IMR-90 (cell line): Measurements from ENCODE around the gene PCYOX1L. TPM values are rescaled to one million over a fixed set of nuclear protein-coding genes. Genes with fewer than 3 reads are reported as not detected.

Source experiments
- ATAC-seq: fragments of 200-7000 bp; cut with Tn5 transposase; 2 replicates; pipeline ENCODE4 v1.9.1; 2020; ENCODE audit warnings: low read depth, mild to moderate bottlenecking, moderate library complexity
- BruUV-seq: library from RNA; stranded (reverse); fragments of 400-500 nt; replicated peaks from 2 replicates; lab custom pipeline; 2021; lab: Mats Ljungman, UMichigan
- CTCF ChIA-PET: fragments of 300-600 bp; formaldehyde crosslinking; extraction: SDS; loops from one replicate; lab custom pipeline; 2021; ENCODE audit warnings: antibody characterized with exemption; lab: Yijun Ruan, JAX
- POLR2A ChIA-PET: fragments of 300-600 bp; sonication (Branson Sonifier 250); formaldehyde crosslinking; loops from one replicate; lab custom pipeline; 2022; ENCODE audit warnings: antibody characterized with exemption; ENCODE audit not compliant: unreplicated experiment; lab: Charles Lee
- DNase-seq: peaks from one replicate; pipeline ENCODE4 v3.0.0; 2013
- H2AFZ ChIP-seq: replicated peaks from 2 replicates; pipeline ENCODE3; 2013; ENCODE audit warnings: low read length, mild to moderate bottlenecking; ENCODE audit not compliant: poor library complexity
- H2AK5ac ChIP-seq: 2 replicates; pipeline ENCODE4 v1.6.1; 2013; ENCODE audit warnings: low read depth, low read length, inconsistent platforms
- H2AK9ac ChIP-seq: replicated peaks from 2 replicates; pipeline ENCODE3; 2013; ENCODE audit warnings: mild to moderate bottlenecking, low read depth, low read length, moderate library complexity; ENCODE audit not compliant: poor library complexity
- H2BK120ac ChIP-seq: 2 replicates; pipeline ENCODE4 v1.6.1; 2013; ENCODE audit warnings: low read depth, low read length, inconsistent platforms
- H2BK15ac ChIP-seq: 3 replicates; pipeline ENCODE4 v1.6.1; 2013; ENCODE audit warnings: low read depth, low read length, inconsistent platforms
- H2BK20ac ChIP-seq: 2 replicates; pipeline ENCODE4 v1.6.1; 2013; ENCODE audit warnings: low read depth, mild to moderate bottlenecking, inconsistent platforms, low read length, moderate library complexity
- H2BK5ac ChIP-seq: 2 replicates; pipeline ENCODE4 v1.6.1; 2013; ENCODE audit warnings: mild to moderate bottlenecking, low read depth, low read length, inconsistent platforms; ENCODE audit not compliant: poor library complexity, severe bottlenecking
- H3K14ac ChIP-seq: replicated peaks from 2 replicates; pipeline ENCODE4 v1.6.1; 2013; ENCODE audit warnings: low read depth, low read length, inconsistent platforms
- H3K18ac ChIP-seq: 2 replicates; pipeline ENCODE4 v1.6.1; 2013; ENCODE audit warnings: low read depth, low read length, control low read depth
- H3K23ac ChIP-seq: 2 replicates; pipeline ENCODE4 v1.6.1; 2013; ENCODE audit warnings: low read depth, low read length, inconsistent platforms
- H3K27ac ChIP-seq: 2 replicates; pipeline ENCODE4 v1.5.1; 2013; ENCODE audit warnings: mild to moderate bottlenecking, control low read depth, low read length; ENCODE audit not compliant: insufficient read depth
- H3K27me3 ChIP-seq: 2 replicates; pipeline ENCODE4 v1.6.1; 2013; ENCODE audit warnings: low read length; ENCODE audit not compliant: control insufficient read depth, insufficient read depth
- H3K36me3 ChIP-seq: 2 replicates; pipeline ENCODE4 v1.6.1; 2013; ENCODE audit warnings: low read length, mixed read lengths; ENCODE audit not compliant: control insufficient read depth, insufficient read depth
- H3K4ac ChIP-seq: 2 replicates; pipeline ENCODE4 v1.6.1; 2013; ENCODE audit warnings: low read depth, low read length, inconsistent platforms
- H3K4me1 ChIP-seq: 2 replicates; pipeline ENCODE4 v1.6.1; 2013; ENCODE audit warnings: low read length, mixed read lengths; ENCODE audit not compliant: control insufficient read depth, insufficient read depth
- H3K4me2 ChIP-seq: 2 replicates; pipeline ENCODE4 v1.6.1; 2013; ENCODE audit warnings: low read depth, mild to moderate bottlenecking, control low read depth, low read length, moderate library complexity
- H3K4me3 ChIP-seq: 2 replicates; pipeline ENCODE4 v1.5.1; 2013; ENCODE audit warnings: low read depth, mild to moderate bottlenecking, control low read depth, low read length, moderate library complexity; ENCODE audit not compliant: insufficient read depth
- H3K56ac ChIP-seq: 2 replicates; pipeline ENCODE4 v1.6.1; 2013; ENCODE audit warnings: low read length, inconsistent platforms; ENCODE audit not compliant: insufficient read depth; ENCODE audit errors: extremely low read depth
- H3K79me1 ChIP-seq, 2 experiments: 2 replicates each; pipeline ENCODE4 v1.6.1; 2013; ENCODE audit warnings: low read length in 2 of 2, inconsistent platforms in 1 of 2, low read depth in 1 of 2
- H3K9ac ChIP-seq: 2 replicates; pipeline ENCODE4 v1.6.1; 2013; ENCODE audit warnings: low read depth, low read length, control low read depth
- H3K9me1 ChIP-seq: 2 replicates; pipeline ENCODE4 v1.6.1; 2013; ENCODE audit warnings: low read length, inconsistent platforms; ENCODE audit not compliant: insufficient read depth
- H3K9me3 ChIP-seq: 2 replicates; pipeline ENCODE4 v1.6.1; 2013; ENCODE audit warnings: low read length; ENCODE audit not compliant: control insufficient read depth, insufficient read depth
- H4K20me1 ChIP-seq: 2 replicates; pipeline ENCODE4 v1.6.1; 2013; ENCODE audit warnings: low read length, inconsistent platforms; ENCODE audit not compliant: insufficient read depth
- H4K5ac ChIP-seq: 2 replicates; pipeline ENCODE4 v1.6.1; 2013; ENCODE audit warnings: mild to moderate bottlenecking, low read depth, low read length, control low read depth
- H4K8ac ChIP-seq, 2 experiments: 2 replicates each; pipeline ENCODE4 v1.6.1; 2013; ENCODE audit warnings: low read depth in 2 of 2, low read length in 2 of 2, control low read depth in 1 of 2, inconsistent platforms in 1 of 2
- H4K91ac ChIP-seq: 2 replicates; pipeline ENCODE4 v1.6.1; 2013; ENCODE audit warnings: low read depth, low read length, inconsistent platforms; ENCODE audit not compliant: insufficient read depth
- BHLHE40 ChIP-seq: fragments of 150-350 bp; IDR thresholded peaks from 2 replicates; pipeline ENCODE4 v1.6.1; 2016; ENCODE audit warnings: mild to moderate bottlenecking, low read depth, low read length
- CEBPB ChIP-seq: IDR thresholded peaks from 2 replicates; pipeline ENCODE4 v1.6.1; 2012; ENCODE audit warnings: low read depth, low read length, improper control_type of control experiment
- CHD1 ChIP-seq: IDR thresholded peaks from 2 replicates; pipeline ENCODE4 v1.6.1; 2012; ENCODE audit warnings: low read depth, low read length, improper control_type of control experiment
- CTCF ChIP-seq: conservative IDR thresholded peaks from 2 replicates; pipeline ENCODE4 v1.5.1; 2012; ENCODE audit warnings: mild to moderate bottlenecking, low read depth, low read length, improper control_type of control experiment
- ELK1 ChIP-seq: fragments of 150-350 bp; IDR thresholded peaks from 2 replicates; pipeline ENCODE4 v1.6.1; 2016; ENCODE audit warnings: low read depth, mild to moderate bottlenecking, low read length, moderate library complexity, borderline replicate concordance
- FOS ChIP-seq: fragments of 150-350 bp; IDR thresholded peaks from 2 replicates; pipeline ENCODE4 v1.6.1; 2016; ENCODE audit warnings: low read depth, low read length
- MAZ ChIP-seq: IDR thresholded peaks from 2 replicates; pipeline ENCODE4 v1.6.1; 2012; ENCODE audit warnings: low read depth, mild to moderate bottlenecking, low read length, improper control_type of control experiment, moderate library complexity, borderline replicate concordance
- MXI1 ChIP-seq: IDR thresholded peaks from 2 replicates; pipeline ENCODE4 v1.6.1; 2012; ENCODE audit warnings: low read depth, mild to moderate bottlenecking, low read length, moderate library complexity, borderline replicate concordance
- NFE2L2 ChIP-seq: fragments of 150-350 bp; IDR thresholded peaks from 2 replicates; pipeline ENCODE4 v1.6.1; 2016; ENCODE audit warnings: low read depth, mild to moderate bottlenecking, low read length
- POLR2A ChIP-seq: IDR thresholded peaks from 2 replicates; pipeline ENCODE4 v1.6.1; 2012; ENCODE audit warnings: mild to moderate bottlenecking, low read depth, low read length
- RAD21 ChIP-seq: IDR thresholded peaks from 2 replicates; pipeline ENCODE4 v1.6.1; 2012; ENCODE audit warnings: low read length, improper control_type of control experiment
- RFX5 ChIP-seq: IDR thresholded peaks from 2 replicates; pipeline ENCODE4 v1.8.0; 2012; ENCODE audit warnings: low read depth, mild to moderate bottlenecking, low read length, moderate library complexity
- SMC3 ChIP-seq: fragments of 150-350 bp; IDR thresholded peaks from 2 replicates; pipeline ENCODE4 v1.6.1; 2016; ENCODE audit warnings: low read depth, mild to moderate bottlenecking, antibody characterized with exemption, low read length, moderate library complexity
- USF2 ChIP-seq: fragments of 150-350 bp; IDR thresholded peaks from 2 replicates; pipeline ENCODE4 v1.6.1; 2017; ENCODE audit warnings: mild to moderate bottlenecking, antibody characterized with exemption, low read length, low read depth
- WGBS, 2 experiments: methylation state at CpG; one replicate each; pipeline versions ENCODE4 v1.1.5 to v1.1.7; 2013; ENCODE audit warnings: missing lambda C conversion rate in 2 of 2; ENCODE audit not compliant: insufficient read length in 1 of 2; ENCODE audit errors: extremely low coverage in 2 of 2; 5-methylcytosine and 5-hydroxymethylcytosine counted together
- dilution Hi-C: fragments of 300-500 bp; cut with HindIII; formaldehyde crosslinking; loops from one replicate; pipeline ENCODE4 v1.14.3; 2018; ENCODE audit warnings: low sequenced_read_pairs; ENCODE audit not compliant: unreplicated experiment
- in situ Hi-C: fragments of 300-500 bp; cut with MboI; formaldehyde crosslinking; loops from 3 replicates; pipeline ENCODE4 v1.14.3; 2019; ENCODE audit warnings: low sequenced_read_pairs, inconsistent platforms, mixed read lengths
- intact Hi-C: fragments of 100-400 bp; cut with micrococcal nuclease; formaldehyde crosslinking; loops from 2 replicates; pipeline ENCODE4 v1.10.0; 2022
- polyA plus RNA-seq, 3 experiments: library from polyadenylated mRNA; depleted of rRNA; stranded (reverse); fragments of >200 nt; gene quantifications; 2 replicates each; pipeline ENCODE4 v1.2.3, GENCODE V29; 2012; ENCODE audit warnings: low replicate concordance in 1 of 3
- total RNA-seq: library from RNA; depleted of rRNA; stranded (reverse); fragments of >200 nt; gene quantifications from 2 replicates; pipeline ENCODE4 v1.2.3, GENCODE V29; 2012

The PCYOX1L gene
- total and polyA plus RNA-seq, 2 of the 4 experiments (the other 2 are of a cell fraction): 7.0 to 14.3 TPM

GRCh38 chr5:149410071-149410470 lies 52.2 kb downstream of the PCYOX1L start:
- peak overlapping the region in 1 of 2 experiments; percentile 95; a peak in 3 of 4 replicates for H4K8ac ChIP-seq
- H3K27ac ChIP-seq: peak overlapping the region; percentile 89
- no peak for DNase-seq
- no peaks in the 10 kb centered on the region for H3K27me3 ChIP-seq
- peak overlapping the region; percentile 76; the same call in 1 of the 2 replicates for H2BK120ac ChIP-seq
- peaks cover 81% of the 10 kb centered on the region for H4K20me1 ChIP-seq
- H3K9ac ChIP-seq: peak overlapping the region; percentile 99
- H3K14ac ChIP-seq: peak overlapping the region; percentile 98
- CTCF ChIA-PET: no interaction called here
- H3K18ac ChIP-seq: peak overlapping the region; percentile 47
- H2BK5ac ChIP-seq: peak overlapping the region; percentile 54
- in situ Hi-C loops (no loop called here), intact Hi-C loops (no loop called here), dilution Hi-C loops (no loop called here)
- no peak for TF ChIP-seq MXI1
- TF ChIP-seq NFE2L2: no peak
- no peak for TF ChIP-seq CEBPB
- no peak for TF ChIP-seq SMC3
- no peak for TF ChIP-seq FOS
- TF ChIP-seq CTCF: no peak
- TF ChIP-seq ELK1: no peak
- TF ChIP-seq RAD21: no peak
- no peak for TF ChIP-seq CHD1
- TF ChIP-seq MAZ: no peak
- TF ChIP-seq USF2: no peak
- TF ChIP-seq BHLHE40: no peak
- TF ChIP-seq RFX5: no peak
- TF ChIP-seq POLR2A: no peak
- no TSS peak for BruUV-seq
- H3K4me1 ChIP-seq: peaks cover 45% of the 10 kb centered on the region
- H4K91ac ChIP-seq: peak overlapping the region; percentile 29; the same call in 1 of the 2 replicates
- peak overlapping the region; percentile 12; the same call in 1 of the 3 replicates for H2BK15ac ChIP-seq
- H3K56ac ChIP-seq: peak overlapping the region; percentile 96; the same call in 1 of the 2 replicates
- H3K9me3 ChIP-seq: no peaks in the 10 kb centered on the region
- H3K23ac ChIP-seq: peak overlapping the region; percentile 47
- peak overlapping the region; percentile 85 for H3K4me2 ChIP-seq
- no peak overlapping the region for H2BK20ac ChIP-seq
- peak overlapping the region; percentile 43 for H2AFZ ChIP-seq
- H2AK5ac ChIP-seq: peak overlapping the region; percentile 6; the same call in 1 of the 2 replicates
- peak overlapping the region; percentile 63 for H3K4me3 ChIP-seq
- H2AK9ac ChIP-seq: peak overlapping the region; percentile 53
- H3K79me1 ChIP-seq: peaks cover 7 to 68% of the 10 kb centered on the region in 2 experiments; a peak in 3 of 4 replicates
- WGBS, 2 experiments: 54% methylated on average over 3 of the region's 7 CpGs; no CpG with 5 or more reads in 1 of the 2 experiments
- no peak overlapping the region; the same call in 1 of the 2 replicates for H4K5ac ChIP-seq
- H3K36me3 ChIP-seq: peaks cover 61% of the 10 kb centered on the region
- H3K9me1 ChIP-seq: peaks cover 19% of the 10 kb centered on the region
- H3K4ac ChIP-seq: peak overlapping the region; percentile 75
- no peak for ATAC-seq
- POLR2A ChIA-PET: interaction anchor here (0.7 to 5.1 kb wide), 2 partner anchors 14 to 27 kb away, joined by 3 to 22 read pairs; no protein-coding TSS in a partner anchor
